Measurements from ENCODE around the gene DNAH8.

Gene DNAH8

DNA sequence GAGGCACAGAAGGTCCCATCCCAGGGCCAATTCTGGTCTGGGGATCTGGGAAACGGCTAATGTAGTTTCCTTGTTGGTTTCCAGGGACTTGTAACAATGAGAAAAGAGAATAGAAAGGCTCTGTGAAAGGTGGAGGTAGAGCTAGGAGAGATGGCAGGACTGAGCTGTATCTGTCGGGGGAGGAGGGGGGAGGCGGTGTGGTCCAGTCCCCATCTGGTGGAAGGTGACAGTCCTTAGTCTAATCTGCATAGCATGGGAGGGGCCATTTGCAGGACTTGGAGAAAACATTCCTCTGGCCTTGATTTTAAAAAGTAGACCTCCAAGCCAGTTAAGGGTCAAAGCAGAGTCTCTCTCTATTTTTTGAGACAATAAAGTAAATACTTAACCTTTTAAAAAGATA is 137.1 kb downstream of the DNAH8 start:
- TF ChIP-seq, protein P1, sequence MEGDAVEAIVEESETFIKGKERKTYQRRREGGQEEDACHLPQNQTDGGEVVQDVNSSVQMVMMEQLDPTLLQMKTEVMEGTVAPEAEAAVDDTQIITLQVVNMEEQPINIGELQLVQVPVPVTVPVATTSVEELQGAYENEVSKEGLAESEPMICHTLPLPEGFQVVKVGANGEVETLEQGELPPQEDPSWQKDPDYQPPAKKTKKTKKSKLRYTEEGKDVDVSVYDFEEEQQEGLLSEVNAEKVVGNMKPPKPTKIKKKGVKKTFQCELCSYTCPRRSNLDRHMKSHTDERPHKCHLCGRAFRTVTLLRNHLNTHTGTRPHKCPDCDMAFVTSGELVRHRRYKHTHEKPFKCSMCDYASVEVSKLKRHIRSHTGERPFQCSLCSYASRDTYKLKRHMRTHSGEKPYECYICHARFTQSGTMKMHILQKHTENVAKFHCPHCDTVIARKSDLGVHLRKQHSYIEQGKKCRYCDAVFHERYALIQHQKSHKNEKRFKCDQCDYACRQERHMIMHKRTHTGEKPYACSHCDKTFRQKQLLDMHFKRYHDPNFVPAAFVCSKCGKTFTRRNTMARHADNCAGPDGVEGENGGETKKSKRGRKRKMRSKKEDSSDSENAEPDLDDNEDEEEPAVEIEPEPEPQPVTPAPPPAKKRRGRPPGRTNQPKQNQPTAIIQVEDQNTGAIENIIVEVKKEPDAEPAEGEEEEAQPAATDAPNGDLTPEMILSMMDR (IDR thresholded peaks at IDR 0.05) = no peak

DNA sequence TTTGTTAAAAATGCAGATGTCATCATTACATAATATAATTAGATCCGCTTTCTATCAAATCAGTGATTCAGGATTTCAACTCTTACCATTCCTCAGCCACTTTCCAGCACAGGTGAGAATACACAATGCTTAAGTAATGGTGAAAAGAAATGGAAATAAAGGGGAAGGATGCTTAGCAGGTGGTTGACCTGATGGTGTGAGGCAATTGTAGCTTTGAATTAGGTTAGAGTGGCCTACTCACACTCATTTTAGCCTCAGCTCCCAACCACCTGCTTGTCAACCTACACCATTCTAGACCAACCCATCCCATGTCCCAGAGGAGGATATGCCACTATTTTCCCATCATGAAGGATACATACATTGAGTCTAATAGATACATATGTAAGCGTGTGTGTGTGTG is 138.1 kb downstream of the DNAH8 start:
- TF ChIP-seq, protein P1 (IDR thresholded peaks at IDR 0.05) = no peak

DNA sequence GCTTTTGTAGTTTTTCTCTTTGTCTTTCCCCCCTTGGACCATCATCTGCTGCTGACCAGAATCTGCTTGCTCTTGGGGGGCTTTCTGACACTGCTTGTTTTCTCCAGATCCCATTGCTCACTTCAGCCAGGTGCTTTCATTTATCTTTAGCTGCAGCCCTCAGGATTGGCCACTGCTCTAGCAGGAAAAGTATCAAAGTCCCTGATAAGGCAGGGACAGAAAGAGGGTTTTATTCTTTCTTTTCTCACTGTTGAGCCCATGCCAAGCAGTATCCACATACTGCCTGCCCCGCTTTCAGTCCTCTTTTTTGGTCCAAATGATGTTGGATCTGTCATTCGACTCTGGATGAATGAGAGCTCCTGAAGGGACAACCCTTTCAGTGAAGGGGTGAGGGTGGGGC is 141.4 kb downstream of the DNAH8 start:
- TF ChIP-seq, protein P1 (IDR thresholded peaks at IDR 0.05) = no peak

DNA sequence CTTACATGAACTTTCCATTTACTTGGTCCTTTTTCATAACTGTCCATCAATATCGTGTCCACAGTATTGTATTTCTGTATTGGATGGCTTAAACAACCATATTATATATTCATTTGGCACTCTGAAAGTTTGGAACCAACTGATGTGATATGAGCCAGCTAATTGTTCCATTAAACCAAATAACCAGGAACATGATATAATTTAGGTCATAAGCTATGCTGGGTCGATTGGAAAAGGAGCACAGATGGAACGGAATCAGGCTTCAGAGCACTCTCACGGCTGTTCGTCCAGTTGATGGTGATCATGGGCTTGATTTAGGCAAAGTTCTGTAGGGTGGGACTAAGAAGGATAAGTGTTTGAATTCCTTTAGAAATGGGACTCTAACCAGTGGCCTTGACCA is 142.7 kb downstream of the DNAH8 start:
- TF ChIP-seq, protein P1 (IDR thresholded peaks at IDR 0.05) = no peak

DNA sequence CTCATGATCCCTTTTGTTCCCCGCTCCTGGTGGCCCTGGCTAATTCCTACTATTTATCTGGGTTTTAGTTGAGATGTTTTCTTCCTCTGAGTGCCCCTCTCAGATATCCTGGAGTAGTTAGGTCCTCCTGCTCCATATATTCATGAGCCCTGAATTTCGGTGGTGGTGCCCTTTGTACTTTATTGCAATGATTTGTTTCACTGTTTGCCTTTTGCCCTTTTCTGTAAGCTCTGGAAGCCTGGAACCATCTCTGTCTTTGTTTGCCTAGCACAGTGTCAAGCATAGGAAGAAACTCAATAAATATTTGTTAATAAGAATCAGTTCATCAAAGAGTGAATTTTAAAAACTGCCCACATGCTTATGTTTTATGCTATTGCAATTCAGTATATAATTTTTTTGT is 144.9 kb downstream of the DNAH8 start:
- TF ChIP-seq, protein P1 (IDR thresholded peaks at IDR 0.05) = no peak

DNA sequence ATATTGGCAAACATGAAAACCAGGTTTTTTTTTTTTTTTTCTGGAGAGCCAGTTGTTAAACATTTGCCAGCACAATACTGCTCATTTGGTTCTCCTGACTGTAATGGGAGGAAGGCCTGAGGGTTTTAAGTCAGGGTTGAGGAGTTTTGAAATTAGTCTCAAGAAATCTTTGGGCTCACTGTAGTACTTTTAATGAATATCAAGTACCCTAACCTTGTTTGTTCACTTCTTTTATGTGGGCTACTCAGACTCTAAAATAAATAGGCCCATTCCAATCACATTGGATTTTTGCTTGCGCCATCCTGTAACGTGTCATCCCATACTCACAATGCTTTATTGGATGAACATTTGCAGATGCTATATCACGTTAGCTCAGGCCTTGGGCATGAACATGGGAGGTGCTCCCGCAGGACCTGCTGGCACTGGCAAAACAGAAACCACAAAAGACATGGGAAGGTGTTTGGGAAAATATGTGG is 146.9 kb downstream of the DNAH8 start:
- TF ChIP-seq, protein P1 (IDR thresholded peaks at IDR 0.05) = no peak

DNA sequence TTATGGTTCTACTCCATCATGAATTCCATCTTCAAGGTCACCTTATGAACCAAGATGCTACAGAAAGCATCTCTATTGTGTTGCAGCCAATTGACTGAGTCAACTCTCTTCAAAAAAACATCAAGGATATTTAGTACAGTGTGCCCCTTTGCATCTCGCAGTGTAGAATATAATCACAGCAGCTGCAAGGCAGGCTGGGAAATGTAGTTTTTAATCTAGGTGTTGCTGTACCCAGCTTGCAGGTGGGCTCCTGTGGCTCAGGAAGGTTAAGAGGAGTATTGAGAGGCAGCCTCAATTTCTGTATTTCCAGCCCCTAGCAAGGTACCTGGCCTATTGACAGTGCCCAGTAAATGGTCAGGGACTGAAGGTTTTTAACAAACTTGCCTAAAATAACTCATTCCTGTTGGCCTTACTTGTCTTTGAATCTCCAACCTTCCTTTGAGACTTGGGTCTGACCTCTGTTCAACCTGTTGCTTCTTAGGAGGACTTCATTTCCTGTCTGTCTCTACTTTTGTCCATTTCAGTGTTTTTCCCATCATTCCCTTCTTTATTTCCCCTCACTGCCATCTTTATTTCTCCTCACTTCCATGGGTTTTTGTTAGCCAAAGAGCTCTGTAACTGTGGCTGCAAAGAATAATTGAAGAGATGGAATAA is 150.5 kb downstream of the DNAH8 start:
- TF ChIP-seq, protein P1 (IDR thresholded peaks at IDR 0.05) = no peak

DNA sequence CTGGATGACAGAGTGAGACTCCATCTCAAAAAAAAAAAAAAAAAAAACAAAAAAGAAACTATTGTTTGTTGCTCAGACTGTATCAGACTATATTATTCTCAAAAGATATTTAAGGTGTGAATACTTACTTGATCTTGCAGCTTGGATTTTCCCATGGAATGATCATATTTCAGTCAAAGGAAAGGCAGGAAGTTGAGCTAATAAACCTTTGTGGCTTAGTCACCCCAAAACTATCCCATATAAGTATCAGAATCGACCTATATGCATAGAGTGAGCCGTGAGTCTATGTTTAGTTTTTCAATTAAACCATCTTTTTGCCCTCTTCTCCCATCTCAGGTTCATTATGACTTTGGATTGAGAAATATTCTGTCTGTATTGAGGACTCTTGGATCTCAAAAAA is 152.6 kb downstream of the DNAH8 start:
- TF ChIP-seq, protein P1 (IDR thresholded peaks at IDR 0.05) = no peak
